HepG2 (cell line): Measurements from ENCODE around the gene NUP85. TPM values are rescaled to one million over a fixed set of nuclear protein-coding genes. Genes with fewer than 3 reads are reported as not detected.

Experiments used
- AHR ChIP-seq: IDR thresholded peaks from 2 replicates; pipeline ENCODE4 v1.6.1; 2018; ENCODE audit warnings: missing genetic modification reagents, missing compliant biosample characterization
- BCL6 ChIP-seq: IDR thresholded peaks from 2 replicates; pipeline ENCODE4 v1.6.1; 2016; ENCODE audit warnings: missing genetic modification reagents, missing compliant biosample characterization
- CCDC6 ChIP-seq: sonication (generic); formaldehyde crosslinking; IDR thresholded peaks from 2 replicates; pipeline ENCODE4 v1.8.1; 2022; ENCODE audit warnings: mild to moderate bottlenecking, missing genetic modification reagents, moderate library complexity
- EZH2 ChIP-seq: conservative IDR thresholded peaks from 2 replicates; pipeline ENCODE4 v1.6.1; 2012; ENCODE audit warnings: mild to moderate bottlenecking, low read depth, low read length, moderate library complexity
- FOXA3 ChIP-seq: IDR thresholded peaks from 2 replicates; pipeline ENCODE4 v1.6.1; 2016; ENCODE audit warnings: missing genetic modification reagents, missing compliant biosample characterization
- GMEB2 ChIP-seq: IDR thresholded peaks from 2 replicates; pipeline ENCODE4 v1.6.1; 2016; ENCODE audit warnings: missing biosample characterization, missing genetic modification reagents, low read depth
- KDM5A ChIP-seq: fragments of 200-600 bp; sonication (generic); IDR thresholded peaks from 2 replicates; pipeline ENCODE4 v1.7.0; 2018; ENCODE audit warnings: antibody characterized with exemption, mild to moderate bottlenecking, low read length, borderline replicate concordance
- LBX2 ChIP-seq: sonication (generic); formaldehyde crosslinking; IDR thresholded peaks from 2 replicates; pipeline ENCODE4 v1.5.0; 2020; ENCODE audit warnings: missing genetic modification reagents, mild to moderate bottlenecking, borderline replicate concordance
- MTA1 ChIP-seq: sonication (generic); formaldehyde crosslinking; IDR thresholded peaks from 2 replicates; pipeline ENCODE4 v1.4.0; 2020; ENCODE audit warnings: missing genetic modification reagents, mild to moderate bottlenecking, borderline replicate concordance
- NAIF1 ChIP-seq: sonication (generic); formaldehyde crosslinking; IDR thresholded peaks from 2 replicates; pipeline ENCODE4 v1.5.0; 2020; ENCODE audit warnings: mild to moderate bottlenecking, missing genetic modification reagents, borderline replicate concordance
- NFYC ChIP-seq: IDR thresholded peaks from 2 replicates; pipeline ENCODE4 v1.6.1; 2016; ENCODE audit warnings: missing genetic modification reagents, missing compliant biosample characterization
- RBFOX2 ChIP-seq: fragments of 200-400 bp; formaldehyde crosslinking; IDR thresholded peaks from 2 replicates; pipeline ENCODE4 v1.6.1; 2017; ENCODE audit warnings: low read depth, mild to moderate bottlenecking, low read length
- ZMAT5 ChIP-seq: sonication (generic); formaldehyde crosslinking; IDR thresholded peaks from 2 replicates; pipeline ENCODE4 v1.5.0; 2020; ENCODE audit warnings: mild to moderate bottlenecking, low read depth, missing genetic modification reagents, borderline replicate concordance
- ZNF274 ChIP-seq: sonication (generic); formaldehyde crosslinking; IDR thresholded peaks from 2 replicates; pipeline ENCODE4 v1.5.1; 2020; ENCODE audit warnings: mild to moderate bottlenecking, missing genetic modification reagents
- ZNF296 ChIP-seq: sonication (generic); formaldehyde crosslinking; conservative IDR thresholded peaks from 2 replicates; pipeline ENCODE4 v1.5.0; 2020; ENCODE audit warnings: mild to moderate bottlenecking, missing genetic modification reagents
- ZNF567 ChIP-seq: sonication (generic); formaldehyde crosslinking; IDR thresholded peaks from 2 replicates; pipeline ENCODE4 v1.8.1; 2023; ENCODE audit warnings: mild to moderate bottlenecking, missing genetic modification reagents, borderline replicate concordance
- ZNF7 ChIP-seq: IDR thresholded peaks from 2 replicates; pipeline ENCODE4 v1.6.1; 2016; ENCODE audit warnings: missing biosample characterization, missing genetic modification reagents
- ZXDC ChIP-seq: sonication (generic); formaldehyde crosslinking; IDR thresholded peaks from 2 replicates; pipeline ENCODE4 v1.5.0; 2020; ENCODE audit warnings: mild to moderate bottlenecking, missing genetic modification reagents
- polyA plus RNA-seq, 8 experiments: library from polyadenylated mRNA; depleted of rRNA in 3 of 8; stranded (reverse) in 7 of 8; unstranded in 1 of 8; fragments of >200 nt; fragmentation: Illumina TruSeq in 4 of 8; extraction: Trizol in 4 of 8; gene quantifications; 2 replicates each; pipeline versions ENCODE4 v1.2.1 to v1.2.3, GENCODE V29; 2011 to 2016; ENCODE audit warnings: low read depth in 4 of 8, missing spikeins in 1 of 8, mixed read lengths in 1 of 8; ENCODE audit not compliant: insufficient read depth in 1 of 8
- total RNA-seq, 5 experiments: library from RNA; depleted of rRNA; stranded (reverse); fragments of >200 nt; fragmentation: Illumina TruSeq; extraction: Trizol; gene quantifications; 2 replicates each; pipeline ENCODE4 v1.2.3, GENCODE V29; 2016; ENCODE audit warnings: low read depth in 1 of 5

Gene NUP85
- total and polyA plus RNA-seq, 2 of the 13 experiments (the other 11 are each of a cell fraction or from before 2014, with no cell fraction given), result 89.1 to 124 TPM

- TF ChIP-seq CCDC6 (CRISPR knock-in tag) (peak; percentile 63; the same call in 1 of the 2 replicates), ZNF567 (CRISPR knock-in tag) (no peak), NAIF1 (CRISPR knock-in tag) (peak; percentile 71; the same call in 1 of the 2 replicates), BCL6 (CRISPR knock-in tag) (no peak), EZH2 (no peak), ZMAT5 (CRISPR knock-in tag) (0 out of 2 replicates have a peak, but pooled peaks have one; percentile 88), GMEB2 (CRISPR knock-in tag) (no peak), FOXA3 (CRISPR knock-in tag) (no peak), ZXDC (CRISPR knock-in tag) (peak; percentile 73), KDM5A (peak; percentile 91; the same call in 1 of the 2 replicates), RBFOX2 (no peak), ZNF296 (CRISPR knock-in tag) (0 out of 2 replicates have a peak, but pooled peaks have one; percentile 53), ZNF7 (CRISPR knock-in tag) (peak; percentile 18; the same call in 1 of the 2 replicates), ZNF274 (CRISPR knock-in tag) (peak; percentile 2; the same call in 1 of the 2 replicates), NFYC (CRISPR knock-in tag) (0 out of 2 replicates have a peak, but pooled peaks have one; percentile 3), AHR (CRISPR knock-in tag) (0 out of 2 replicates have a peak, but pooled peaks have one; percentile 14), LBX2 (CRISPR knock-in tag) (peak; percentile 23; the same call in 1 of the 2 replicates), MTA1 (CRISPR knock-in tag) (no peak; the same call in 1 of the 2 replicates)
- TF ChIP-seq, all 625 proteins: peak for 36
These were observed 56.7 kb downstream of the NUP85 start (continued) for GRCh38 chr17:75262112-75262606.
